ENCODE results near the gene BANF2. TPM values are rescaled to one million over a fixed set of nuclear protein-coding genes. Genes with fewer than 3 reads are reported as not detected.
"Not testable (repeated sequence)": the region's sequence is repeated elsewhere in the genome, so short reads cannot be mapped to it uniquely, and the experiment has no call there.

Gene BANF2
- total RNA-seq, 1 donor from 2014 or later, result not detected

- DNase-seq (ENCODE audit: low read depth), result no peak
Observed at GRCh38 chr20:17766226-17766625, 66.5 kb downstream of the BANF2 start.

GRCh38 chr20:17767624-17768023, 67.9 kb downstream of the BANF2 start:
- no peak for DNase-seq (ENCODE audit: low read depth)

GRCh38 chr20:17768271-17768670, 68.5 kb downstream of the BANF2 start:
- DNase-seq (ENCODE audit: low read depth), result no peak

- not testable (repeated sequence) for DNase-seq (ENCODE audit: low read depth)
Observed at GRCh38 chr20:17769716-17770115, 70.0 kb downstream of the BANF2 start.

- no peak for DNase-seq (ENCODE audit: low read depth)
Observed at GRCh38 chr20:17771206-17772004, 71.6 kb downstream of the BANF2 start.

- no peak for DNase-seq (ENCODE audit: low read depth)
Observed at GRCh38 chr20:17772005-17772343, 72.2 kb downstream of the BANF2 start.

GRCh38 chr20:17773619-17774018, 73.9 kb downstream of the BANF2 start:
- no peak for DNase-seq (ENCODE audit: low read depth)

- DNase-seq (ENCODE audit: low read depth), result no peak
Observed at GRCh38 chr20:17775600-17775999, 75.8 kb downstream of the BANF2 start.

- DNase-seq (ENCODE audit: low read depth), result no peak
Observed at GRCh38 chr20:17776551-17776950, 76.8 kb downstream of the BANF2 start.

- not testable (repeated sequence) for DNase-seq (ENCODE audit: low read depth)
Observed at GRCh38 chr20:17779011-17779410, 79.2 kb downstream of the BANF2 start.

GRCh38 chr20:17782768-17783167, 83.0 kb downstream of the BANF2 start:
- no peak for DNase-seq (ENCODE audit: low read depth)

- DNase-seq (ENCODE audit: low read depth), result no peak
Observed at GRCh38 chr20:17783671-17784070, 83.9 kb downstream of the BANF2 start.

GRCh38 chr20:17785007-17785406, 85.2 kb downstream of the BANF2 start:
- DNase-seq (ENCODE audit: low read depth), result no peak

Other genes with a start within 250 kb of the BANF2 start
- gene BFSP1, start 168.6 kb upstream of the BANF2 start, total RNA-seq, result 2.3 and 7.5 TPM in 2 replicates
- gene DSTN, start 129.9 kb upstream of the BANF2 start, total RNA-seq, result 297 and 433 TPM in 2 replicates
- 103 and 338 TPM in 2 replicates for gene RRBP1, start 17.7 kb upstream of the BANF2 start, total RNA-seq

All from renal cortical epithelial cell (primary cell).